ENCODE measurements around the gene NT5C2.

- TF ChIP-seq CTCF (IDR thresholded peaks at IDR 0.05 in 4 of 5, conservative IDR thresholded peaks at IDR 0.05 in 1 of 5) (no peak), POLR2A (IDR thresholded peaks at IDR 0.05) (no peak)
These were observed 112.0 kb downstream of the NT5C2 start for GRCh38 chr10:103080891-103081581.
